HFF-Myc (cell line): Measurements from ENCODE around the gene FAM204A.

Source experiments
- DNase-seq: peaks from one replicate; pipeline ENCODE4 v3.0.0-alpha.2; 2011; ENCODE audit warnings: low read depth; ENCODE audit errors: extremely low read depth
- H3K4me3 ChIP-seq: replicated peaks from 2 replicates; pipeline ENCODE4 v1.5.1; 2011; ENCODE audit warnings: low read depth, mild to moderate bottlenecking, control low read depth, low read length
- CTCF ChIP-seq: IDR thresholded peaks from 2 replicates; pipeline ENCODE4 v1.5.1; 2012; ENCODE audit warnings: mild to moderate bottlenecking, low read depth, low read length, control low read depth; ENCODE audit errors: missing control alignments

FAM204A gene

GRCh38 chr10:118315629-118316028 lies 26.5 kb downstream of the FAM204A start:
- TF ChIP-seq CTCF: no peak
- no peak for DNase-seq
- no peak overlapping the region for H3K4me3 ChIP-seq

GRCh38 chr10:118314882-118315281 lies 27.2 kb downstream of the FAM204A start:
- no peak for TF ChIP-seq CTCF
- no peak for DNase-seq
- no peak overlapping the region for H3K4me3 ChIP-seq

GRCh38 chr10:118311505-118311904 lies 30.6 kb downstream of the FAM204A start:
- no peak for TF ChIP-seq CTCF
- no peak overlapping the region for H3K4me3 ChIP-seq
- DNase-seq: no peak

GRCh38 chr10:118310822-118311221 lies 31.3 kb downstream of the FAM204A start:
- no peak for TF ChIP-seq CTCF
- no peak for DNase-seq
- H3K4me3 ChIP-seq: no peak overlapping the region

GRCh38 chr10:118309911-118310310 lies 32.2 kb downstream of the FAM204A start:
- no peak for DNase-seq
- H3K4me3 ChIP-seq: no peak overlapping the region
- no peak for TF ChIP-seq CTCF

GRCh38 chr10:118308664-118309063 lies 33.5 kb downstream of the FAM204A start:
- H3K4me3 ChIP-seq: no peak overlapping the region

More at GRCh38 chr10:118308664-118309063, 33.5 kb downstream of the FAM204A start:
- no peak for DNase-seq
- TF ChIP-seq CTCF: no peak
